ENCODE measurements around the gene BAZ2A. TPM values are rescaled to one million over a fixed set of nuclear protein-coding genes. Genes with fewer than 3 reads are reported as not detected.

The BAZ2A gene
- total RNA-seq, 1 donor from 2014 or later = 92.8 TPM

GRCh38 chr12:56637621-56638020, 7.5 kb upstream of the BAZ2A start:
- H3K36me3 ChIP-seq = peaks cover 2 to 50% of the 10 kb centered on the region in 2 donors
- peak overlapping the region; percentile 100 for H3K27ac ChIP-seq
- H3K9me3 ChIP-seq = no peaks in the 10 kb centered on the region
- H3K4me3 ChIP-seq = no peak overlapping the region
- intact Hi-C loops (cut with DNase I) = loop anchor here (10.0 kb wide), 1 partner anchor 123 kb away; no protein-coding TSS in a partner anchor
- H3K4me1 ChIP-seq = peaks cover 36% of the 10 kb centered on the region
- no peaks in the 10 kb centered on the region for H3K27me3 ChIP-seq
- TF ChIP-seq POLR2AphosphoS5 (IDR thresholded peaks at IDR 0.05; ENCODE audit: insufficient read depth in 1 of 2, low read depth in 1 of 2) = no peak
- TF ChIP-seq POLR2A (IDR thresholded peaks at IDR 0.05) = no peak
- TF ChIP-seq, protein P1, sequence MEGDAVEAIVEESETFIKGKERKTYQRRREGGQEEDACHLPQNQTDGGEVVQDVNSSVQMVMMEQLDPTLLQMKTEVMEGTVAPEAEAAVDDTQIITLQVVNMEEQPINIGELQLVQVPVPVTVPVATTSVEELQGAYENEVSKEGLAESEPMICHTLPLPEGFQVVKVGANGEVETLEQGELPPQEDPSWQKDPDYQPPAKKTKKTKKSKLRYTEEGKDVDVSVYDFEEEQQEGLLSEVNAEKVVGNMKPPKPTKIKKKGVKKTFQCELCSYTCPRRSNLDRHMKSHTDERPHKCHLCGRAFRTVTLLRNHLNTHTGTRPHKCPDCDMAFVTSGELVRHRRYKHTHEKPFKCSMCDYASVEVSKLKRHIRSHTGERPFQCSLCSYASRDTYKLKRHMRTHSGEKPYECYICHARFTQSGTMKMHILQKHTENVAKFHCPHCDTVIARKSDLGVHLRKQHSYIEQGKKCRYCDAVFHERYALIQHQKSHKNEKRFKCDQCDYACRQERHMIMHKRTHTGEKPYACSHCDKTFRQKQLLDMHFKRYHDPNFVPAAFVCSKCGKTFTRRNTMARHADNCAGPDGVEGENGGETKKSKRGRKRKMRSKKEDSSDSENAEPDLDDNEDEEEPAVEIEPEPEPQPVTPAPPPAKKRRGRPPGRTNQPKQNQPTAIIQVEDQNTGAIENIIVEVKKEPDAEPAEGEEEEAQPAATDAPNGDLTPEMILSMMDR (IDR thresholded peaks at IDR 0.05) = no peak
- no peak for DNase-seq (ENCODE audit: extremely low spot score in 2 of 2)

GRCh38 chr12:56636675-56637540, 6.8 kb upstream of the BAZ2A start:
- no peaks in the 10 kb centered on the region for H3K27me3 ChIP-seq
- H3K27ac ChIP-seq = peak overlapping the region; percentile 100
- peak; percentile 100 for DNase-seq (ENCODE audit: extremely low spot score in 2 of 2)
- intact Hi-C loops (cut with DNase I) = loop anchor here (10.0 kb wide), 1 partner anchor 122 kb away; no protein-coding TSS in a partner anchor
- TF ChIP-seq POLR2A (IDR thresholded peaks at IDR 0.05) (no peak), POLR2AphosphoS5 (IDR thresholded peaks at IDR 0.05; ENCODE audit: insufficient read depth in 1 of 2, low read depth in 1 of 2) (peak; percentile 69 to 98)
- TF ChIP-seq, protein P1 (IDR thresholded peaks at IDR 0.05) = peak; percentile 22 to 48 (median 40)
- peaks cover 0 to 43% of the 10 kb centered on the region in 2 donors for H3K36me3 ChIP-seq
- no peaks in the 10 kb centered on the region for H3K9me3 ChIP-seq
- H3K4me3 ChIP-seq = peak overlapping the region; percentile 74 to 94
- peaks cover 43% of the 10 kb centered on the region for H3K4me1 ChIP-seq

DNA sequence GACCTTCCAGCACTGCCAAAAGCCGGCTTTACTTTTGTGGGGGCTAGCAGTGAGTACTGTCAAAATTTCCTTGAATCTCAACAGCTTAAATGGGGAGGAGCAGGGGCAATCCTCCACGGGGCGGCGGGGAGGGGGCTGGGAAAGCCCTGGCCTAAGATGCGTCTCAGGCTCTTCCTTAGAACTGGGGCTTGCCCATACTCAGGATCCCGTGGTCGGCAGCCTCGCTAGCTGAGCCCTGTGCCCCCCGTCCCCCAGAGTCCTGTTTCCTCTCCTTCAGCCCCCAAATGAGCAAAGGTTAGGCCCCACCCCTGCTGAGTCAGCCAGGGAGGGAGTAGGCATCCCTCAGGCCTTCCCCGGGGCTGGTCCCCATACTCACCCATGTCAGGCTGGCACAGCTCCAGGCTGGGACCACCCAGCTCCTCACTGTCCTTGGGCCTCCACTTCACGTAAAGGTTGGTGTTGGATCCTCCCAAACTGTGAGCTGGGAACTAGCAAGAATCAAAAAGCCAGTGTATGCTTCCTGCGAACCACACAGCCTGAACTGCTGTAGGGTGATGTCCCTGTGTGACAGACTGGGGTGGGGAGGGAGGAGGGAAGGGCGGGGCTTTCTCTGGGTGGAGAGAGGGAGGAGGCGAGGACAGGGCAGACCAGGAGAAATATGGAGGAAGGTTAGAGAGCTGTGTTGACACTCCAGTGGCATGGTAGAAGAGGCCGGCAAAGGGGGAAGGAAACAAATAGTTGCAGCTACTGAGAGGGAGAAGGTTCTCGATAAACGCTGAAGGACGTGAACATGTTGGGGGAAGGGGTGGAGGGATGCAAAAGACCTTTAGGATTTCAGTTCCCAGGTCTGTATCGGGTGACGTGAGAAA, 5.9 kb upstream of the BAZ2A start:
- peak in 1 of 2 donors; percentile 98 for DNase-seq (ENCODE audit: extremely low spot score in 2 of 2)
- Histone ChIP-seq H3K27me3 (no peaks in the 10 kb centered on the region), H3K4me3 (peak overlapping the region; percentile 74 to 94), H3K9me3 (no peaks in the 10 kb centered on the region), H3K4me1 (peaks cover 52% of the 10 kb centered on the region), H3K36me3 (peaks cover 0 to 35% of the 10 kb centered on the region in 2 donors), H3K27ac (peak overlapping the region; percentile 100)
- TF ChIP-seq POLR2AphosphoS5 (IDR thresholded peaks at IDR 0.05; ENCODE audit: insufficient read depth in 1 of 2, low read depth in 1 of 2) (peak in 1 of 2 donors; percentile 93), POLR2A (IDR thresholded peaks at IDR 0.05) (peak in 1 of 2 donors; percentile 80)
- TF ChIP-seq, protein P1 (IDR thresholded peaks at IDR 0.05) = no peak
- intact Hi-C loops (cut with DNase I) = loop anchor here (10.0 kb wide), 1 partner anchor 121 kb away; no protein-coding TSS in a partner anchor

DNA sequence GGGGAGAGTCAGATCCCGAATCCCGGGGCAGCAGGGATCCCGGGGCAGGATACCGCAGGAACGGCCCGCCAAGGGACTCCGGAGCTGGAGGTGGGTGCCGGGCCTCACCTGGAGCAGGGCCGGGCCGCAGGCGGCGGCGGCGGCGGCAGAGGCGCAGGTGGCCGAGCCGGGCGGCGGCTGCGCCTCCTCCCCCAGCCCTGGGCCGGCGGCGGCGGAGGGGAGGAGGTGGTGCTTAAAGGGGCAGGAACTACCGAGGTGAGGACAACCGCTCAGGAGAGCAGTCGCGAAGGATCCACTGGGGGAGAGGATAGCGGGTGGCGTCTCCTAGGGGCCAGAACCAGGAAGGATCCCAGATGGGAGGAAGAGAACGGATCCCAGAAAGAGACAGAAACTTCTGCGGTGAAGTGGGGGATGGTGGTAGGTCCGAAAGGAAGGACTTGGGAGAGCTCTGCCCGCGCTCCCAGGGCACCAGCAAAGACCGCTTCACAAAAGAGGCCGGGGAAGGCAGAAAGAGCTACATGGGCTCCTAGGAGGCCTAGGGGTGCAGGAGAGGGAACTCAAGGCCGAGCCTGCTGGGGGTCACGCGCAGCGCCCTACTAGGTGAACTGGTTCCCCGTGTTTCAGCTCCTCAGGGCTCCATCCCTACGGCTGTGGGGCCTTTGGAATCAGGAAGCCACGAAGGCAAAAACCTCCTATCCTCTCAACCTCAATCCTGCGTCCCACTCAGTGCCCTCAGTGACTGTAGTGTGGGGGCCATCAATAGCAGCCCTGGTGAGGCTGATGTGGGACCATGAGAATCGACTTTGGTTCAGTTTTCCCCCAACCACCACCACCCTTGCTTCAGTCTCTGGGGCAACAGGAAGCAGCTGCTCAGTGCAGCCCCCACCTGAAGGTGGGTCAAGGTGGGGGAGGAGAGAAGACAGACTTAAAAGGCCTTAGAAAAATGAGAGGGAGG, 5.0 kb upstream of the BAZ2A start:
- TF ChIP-seq, protein P1 (IDR thresholded peaks at IDR 0.05) = peak in 1 of 3 experiments; percentile 26
- TF ChIP-seq POLR2A (IDR thresholded peaks at IDR 0.05) = peak; percentile 19 to 65
- peak; percentile 38 to 67 for TF ChIP-seq POLR2AphosphoS5 (IDR thresholded peaks at IDR 0.05; ENCODE audit: insufficient read depth in 1 of 2, low read depth in 1 of 2)
- H3K4me3 ChIP-seq = peak overlapping the region; percentile 74 to 94
- H3K36me3 ChIP-seq = peaks cover 0 to 25% of the 10 kb centered on the region in 2 donors
- intact Hi-C loops (cut with DNase I) = loop anchor here (10.0 kb wide), 1 partner anchor 120 kb away; no protein-coding TSS in a partner anchor
- peaks cover 60% of the 10 kb centered on the region for H3K4me1 ChIP-seq
- peak in 1 of 2 donors; percentile 91 for DNase-seq (ENCODE audit: extremely low spot score in 2 of 2)
- H3K27me3 ChIP-seq = no peaks in the 10 kb centered on the region
- peak overlapping the region; percentile 100 for H3K27ac ChIP-seq
- no peaks in the 10 kb centered on the region for H3K9me3 ChIP-seq
